HCT116 (cell line): Measurements from ENCODE around the gene LCN2. TPM values are rescaled to one million over a fixed set of nuclear protein-coding genes. Genes with fewer than 3 reads are reported as not detected.
A peak's percentile ranks its signal among the peaks of the same experiment; 100 is the strongest.

ENCODE experiments used
- ATAC-seq: fragments of 200-7000 bp; cut with Tn5 transposase; 2 replicates; pipeline ENCODE4 v1.9.1; 2020; ENCODE audit warnings: mild to moderate bottlenecking, moderate library complexity
- BruUV-seq: library from RNA; stranded (reverse); fragments of 400-500 nt; replicated peaks from 2 replicates; lab custom pipeline; 2021; lab: Mats Ljungman, UMichigan
- CTCF ChIA-PET: fragments of 300-600 bp; sonication (Branson Sonifier 250); formaldehyde crosslinking; loops from one replicate; lab custom pipeline; 2021; ENCODE audit warnings: antibody characterized with exemption; lab: Charles Lee
- POLR2A ChIA-PET: fragments of 300-600, 350-600 bp; sonication (Branson Sonifier 250); formaldehyde crosslinking; loops from one replicate; lab custom pipeline; 2021; ENCODE audit warnings: antibody characterized with exemption; lab: Charles Lee
- RAD21 ChIA-PET, 2 experiments: fragments of 300-600 bp; sonication (Branson Sonifier 250); formaldehyde crosslinking; loops; one replicate each; lab custom pipeline; 2023; ENCODE audit warnings: low total read pairs in 2 of 2; ENCODE audit not compliant: uncharacterized antibody in 2 of 2, unreplicated experiment in 2 of 2, low non-redundant PET in 1 of 2; lab: Charles Lee
- DNase-seq: peaks from one replicate; pipeline ENCODE4 v3.0.0-alpha.2; 2010; ENCODE audit warnings: low read depth, low spot score
- H2AFZ ChIP-seq: fragments of 200-600 bp; shearing (Covaris generic), sonication (generic); 2 replicates; pipeline ENCODE4 v1.6.1; 2017; ENCODE audit warnings: low read depth, mixed run types, mixed read lengths, antibody characterized with exemption, low read length; ENCODE audit not compliant: poor library complexity, severe bottlenecking
- H3K27ac ChIP-seq: 2 replicates; pipeline ENCODE4 v1.5.1; 2012; ENCODE audit warnings: low read depth, low read length
- H3K27me3 ChIP-seq: fragments of 200-600 bp; sonication (generic); 2 replicates; pipeline ENCODE4 v1.6.1; 2016; ENCODE audit warnings: mixed run types, low read length, mixed read lengths; ENCODE audit not compliant: insufficient read depth
- H3K36me3 ChIP-seq, 2 experiments: fragments of 200-500 bp in 1 of 2; fragments of 200-600 bp in 1 of 2; sonication (Bioruptor generic) in 1 of 2; sonication (generic) in 1 of 2; 2 replicates each; pipeline versions ENCODE4 v1.5.1 to v1.6.1; 2014 to 2016; ENCODE audit warnings: low read length in 2 of 2, inconsistent platforms in 1 of 2, mixed read lengths in 1 of 2, mixed run types in 1 of 2; ENCODE audit not compliant: insufficient read depth in 2 of 2, control insufficient read depth in 1 of 2
- H3K4me1 ChIP-seq, 2 experiments: fragments of 200-600 bp in 1 of 2; sonication (generic) in 1 of 2; 2 replicates each; pipeline versions ENCODE4 v1.5.1 to v1.6.1; 2012 to 2017; ENCODE audit warnings: low read length in 2 of 2, inconsistent platforms in 1 of 2, mild to moderate bottlenecking in 1 of 2, mixed read lengths in 1 of 2, mixed run types in 1 of 2, moderate library complexity in 1 of 2; ENCODE audit not compliant: insufficient read depth in 2 of 2, control insufficient read depth in 1 of 2
- H3K4me2 ChIP-seq: fragments of 200-600 bp; sonication (generic); 2 replicates; pipeline ENCODE4 v1.6.1; 2017; ENCODE audit warnings: mixed run types, low read length, mixed read lengths
- H3K4me3 ChIP-seq, 2 experiments: fragments of 200-600 bp in 1 of 2; sonication (generic) in 1 of 2; replicated peaks in 1 of 2; 2 replicates each; pipeline ENCODE4 v1.5.1; 2011 to 2016; ENCODE audit warnings: low read length in 2 of 2, control low read depth in 1 of 2, low read depth in 1 of 2, mild to moderate bottlenecking in 1 of 2, mixed read lengths in 1 of 2, mixed run types in 1 of 2
- H3K79me2 ChIP-seq: fragments of 200-600 bp; sonication (generic); 2 replicates; pipeline ENCODE4 v1.6.1; 2017; ENCODE audit warnings: mild to moderate bottlenecking, mixed run types, low read length, moderate library complexity, mixed read lengths; ENCODE audit not compliant: insufficient read depth
- H3K9ac ChIP-seq: fragments of 200-600 bp; sonication (generic); 2 replicates; pipeline ENCODE4 v1.6.1; 2016; ENCODE audit warnings: low read length, mixed read lengths
- H3K9me2 ChIP-seq: fragments of 200-600 bp; sonication (generic), shearing (Covaris generic); 2 replicates; pipeline ENCODE4 v1.6.1; 2017; ENCODE audit warnings: mixed run types, mild to moderate bottlenecking, moderate library complexity; ENCODE audit not compliant: insufficient read depth
- H3K9me3 ChIP-seq, 2 experiments: fragments of 200-500 bp in 1 of 2; fragments of 200-600 bp in 1 of 2; sonication (Bioruptor generic) in 1 of 2; sonication (generic) in 1 of 2; 2 replicates each; pipeline ENCODE4 v1.6.1; 2014 to 2017; ENCODE audit warnings: low read length in 2 of 2, mixed read lengths in 2 of 2, inconsistent platforms in 1 of 2, low read depth in 1 of 2, mild to moderate bottlenecking in 1 of 2, mixed run types in 1 of 2, moderate library complexity in 1 of 2; ENCODE audit not compliant: control insufficient read depth in 1 of 2, insufficient read depth in 1 of 2
- H4K20me1 ChIP-seq: fragments of 200-600 bp; sonication (generic), shearing (Covaris generic); 2 replicates; pipeline ENCODE4 v1.6.1; 2017; ENCODE audit warnings: mixed run types, mild to moderate bottlenecking, moderate library complexity; ENCODE audit not compliant: insufficient read depth
- CBX3 ChIP-seq: IDR thresholded peaks from 2 replicates; pipeline ENCODE4 v1.6.1; 2012; ENCODE audit warnings: low read depth
- CEBPB ChIP-seq: IDR thresholded peaks from 2 replicates; pipeline ENCODE4 v1.6.1; 2012; ENCODE audit warnings: low read depth
- EGR1 ChIP-seq: IDR thresholded peaks from 2 replicates; pipeline ENCODE4 v1.6.1; 2012; ENCODE audit warnings: low read depth
- EZH2 ChIP-seq: fragments of 200-600 bp; sonication (generic); IDR thresholded peaks from 2 replicates; pipeline ENCODE4 v1.6.1; 2017; ENCODE audit warnings: antibody characterized with exemption, mixed run types
- EZH2phosphoT487 ChIP-seq: fragments of 200-600 bp; IDR thresholded peaks from 2 replicates; pipeline ENCODE4 v1.6.1; 2018; ENCODE audit warnings: antibody characterized with exemption, borderline replicate concordance
- FOSL1 ChIP-seq: IDR thresholded peaks from 2 replicates; pipeline ENCODE4 v1.6.1; 2012; ENCODE audit warnings: low read depth
- JUND ChIP-seq: IDR thresholded peaks from 2 replicates; pipeline ENCODE4 v1.6.1; 2012
- POLR2AphosphoS5 ChIP-seq: IDR thresholded peaks from 2 replicates; pipeline ENCODE4 v1.6.1; 2011; ENCODE audit warnings: mild to moderate bottlenecking, low read depth, low read length, moderate library complexity
- RAD21 ChIP-seq: IDR thresholded peaks from 2 replicates; pipeline ENCODE4 v1.6.1; 2012; ENCODE audit warnings: low read depth, mild to moderate bottlenecking
- SIN3A ChIP-seq: IDR thresholded peaks from 2 replicates; pipeline ENCODE4 v1.6.1; 2012; ENCODE audit warnings: low read depth
- SP1 ChIP-seq: IDR thresholded peaks from 2 replicates; pipeline ENCODE4 v1.6.1; 2012; ENCODE audit warnings: low read depth
- TCF7L2 ChIP-seq: IDR thresholded peaks from 2 replicates; pipeline ENCODE4 v1.7.0; 2011; ENCODE audit warnings: borderline replicate concordance, inconsistent platforms; ENCODE audit not compliant: insufficient read depth, insufficient read length; ENCODE audit errors: extremely low read depth
- ZFX ChIP-seq: fragments of 450-650 bp; IDR thresholded peaks from 2 replicates; pipeline ENCODE4 v1.6.1; 2017
- ZNF274 ChIP-seq: fragments of 200-500 bp; sonication (Bioruptor generic); IDR thresholded peaks from 2 replicates; pipeline ENCODE4 v1.6.1; 2014; ENCODE audit warnings: mild to moderate bottlenecking, low read depth, low read length, inconsistent platforms
- intact Hi-C: fragments of 100-400 bp; cut with micrococcal nuclease; formaldehyde crosslinking; loops from 2 replicates; pipeline ENCODE4 v1.10.0; 2022
- total RNA-seq: library from RNA; stranded (reverse); gene quantifications from one replicate; pipeline ENCODE4 v1.2.1, GENCODE V29; 2021; ENCODE audit not compliant: unreplicated experiment
- TF ChIP-seq, protein P1 (sequence below): IDR thresholded peaks from 2 replicates; pipeline ENCODE4 v1.6.1; 2012; ENCODE audit warnings: low read depth
- TF ChIP-seq, protein P2 (sequence below): IDR thresholded peaks from 2 replicates; pipeline ENCODE4 v1.6.1; 2011; ENCODE audit warnings: mild to moderate bottlenecking, low read length, moderate library complexity; ENCODE audit not compliant: insufficient replicate concordance; ENCODE audit errors: extremely low read depth
- TF ChIP-seq, protein P3 (sequence below): IDR thresholded peaks from 2 replicates; pipeline ENCODE4 v1.6.1; 2012

Gene LCN2
- total RNA-seq, 1 experiment from 2014 or later: 9.2 TPM

DNA sequence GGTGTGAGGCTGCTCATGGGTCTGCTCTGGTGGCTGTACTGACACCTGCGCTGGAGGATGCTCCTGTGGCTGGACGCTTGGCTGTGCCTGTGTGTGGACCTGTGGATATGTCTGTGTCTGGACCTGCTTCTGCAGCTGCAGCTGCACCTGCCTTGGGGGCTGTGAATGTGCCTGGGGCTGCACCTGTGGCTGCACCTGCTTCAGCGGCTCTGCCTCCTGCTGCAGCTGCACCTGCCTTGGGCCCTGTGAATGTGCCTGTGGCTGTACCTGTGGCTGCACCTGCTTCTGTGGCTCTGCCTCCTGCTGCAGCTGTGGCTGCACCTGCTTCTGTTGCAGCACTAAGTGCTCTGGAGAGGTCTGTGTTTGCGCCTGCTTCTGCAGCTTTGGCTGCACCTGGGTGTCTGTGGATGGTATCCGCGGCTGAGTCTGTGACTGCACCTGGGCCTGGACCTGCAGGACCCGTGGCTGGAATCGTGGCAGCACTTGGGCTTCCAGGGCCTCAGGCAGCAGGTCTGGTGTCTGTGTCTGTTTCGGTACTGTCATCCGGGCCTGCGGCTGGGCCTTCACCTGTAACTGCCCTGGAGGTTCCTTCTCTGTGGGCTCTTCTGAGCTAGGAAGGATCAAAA, 29.7 kb downstream of the LCN2 start:
- ATAC-seq (no peak), DNase-seq (no peak)
- Histone ChIP-seq H3K79me2 (no peaks in the 10 kb centered on the region; the same call in 1 of the 2 replicates), H3K27me3 (no peaks in the 10 kb centered on the region), H2AFZ (no peak overlapping the region), H3K9me3 (no peaks in the 10 kb centered on the region; a peak in 1 of 4 replicates), H3K9me2 (no peaks in the 10 kb centered on the region), H3K9ac (no peak overlapping the region), H3K4me2 (no peak overlapping the region), H3K27ac (no peak overlapping the region)
- TSS peak; percentile 37 for BruUV-seq
- intact Hi-C loops: no loop called here
- ChIA-PET POLR2A (no interaction called here), RAD21 (no interaction called here), CTCF (interaction anchor here (0.8 to 1.0 kb wide), 2 partner anchors 12 to 54 kb away, joined by 3 read pairs; no protein-coding TSS in a partner anchor)
- TF ChIP-seq RAD21: no peak
- no peak for TF ChIP-seq POLR2AphosphoS5
- TF ChIP-seq, protein P1, sequence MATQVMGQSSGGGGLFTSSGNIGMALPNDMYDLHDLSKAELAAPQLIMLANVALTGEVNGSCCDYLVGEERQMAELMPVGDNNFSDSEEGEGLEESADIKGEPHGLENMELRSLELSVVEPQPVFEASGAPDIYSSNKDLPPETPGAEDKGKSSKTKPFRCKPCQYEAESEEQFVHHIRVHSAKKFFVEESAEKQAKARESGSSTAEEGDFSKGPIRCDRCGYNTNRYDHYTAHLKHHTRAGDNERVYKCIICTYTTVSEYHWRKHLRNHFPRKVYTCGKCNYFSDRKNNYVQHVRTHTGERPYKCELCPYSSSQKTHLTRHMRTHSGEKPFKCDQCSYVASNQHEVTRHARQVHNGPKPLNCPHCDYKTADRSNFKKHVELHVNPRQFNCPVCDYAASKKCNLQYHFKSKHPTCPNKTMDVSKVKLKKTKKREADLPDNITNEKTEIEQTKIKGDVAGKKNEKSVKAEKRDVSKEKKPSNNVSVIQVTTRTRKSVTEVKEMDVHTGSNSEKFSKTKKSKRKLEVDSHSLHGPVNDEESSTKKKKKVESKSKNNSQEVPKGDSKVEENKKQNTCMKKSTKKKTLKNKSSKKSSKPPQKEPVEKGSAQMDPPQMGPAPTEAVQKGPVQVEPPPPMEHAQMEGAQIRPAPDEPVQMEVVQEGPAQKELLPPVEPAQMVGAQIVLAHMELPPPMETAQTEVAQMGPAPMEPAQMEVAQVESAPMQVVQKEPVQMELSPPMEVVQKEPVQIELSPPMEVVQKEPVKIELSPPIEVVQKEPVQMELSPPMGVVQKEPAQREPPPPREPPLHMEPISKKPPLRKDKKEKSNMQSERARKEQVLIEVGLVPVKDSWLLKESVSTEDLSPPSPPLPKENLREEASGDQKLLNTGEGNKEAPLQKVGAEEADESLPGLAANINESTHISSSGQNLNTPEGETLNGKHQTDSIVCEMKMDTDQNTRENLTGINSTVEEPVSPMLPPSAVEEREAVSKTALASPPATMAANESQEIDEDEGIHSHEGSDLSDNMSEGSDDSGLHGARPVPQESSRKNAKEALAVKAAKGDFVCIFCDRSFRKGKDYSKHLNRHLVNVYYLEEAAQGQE: no peak
- TF ChIP-seq EZH2: no peak
- TF ChIP-seq ZNF274: no peak
- TF ChIP-seq, protein P2, sequence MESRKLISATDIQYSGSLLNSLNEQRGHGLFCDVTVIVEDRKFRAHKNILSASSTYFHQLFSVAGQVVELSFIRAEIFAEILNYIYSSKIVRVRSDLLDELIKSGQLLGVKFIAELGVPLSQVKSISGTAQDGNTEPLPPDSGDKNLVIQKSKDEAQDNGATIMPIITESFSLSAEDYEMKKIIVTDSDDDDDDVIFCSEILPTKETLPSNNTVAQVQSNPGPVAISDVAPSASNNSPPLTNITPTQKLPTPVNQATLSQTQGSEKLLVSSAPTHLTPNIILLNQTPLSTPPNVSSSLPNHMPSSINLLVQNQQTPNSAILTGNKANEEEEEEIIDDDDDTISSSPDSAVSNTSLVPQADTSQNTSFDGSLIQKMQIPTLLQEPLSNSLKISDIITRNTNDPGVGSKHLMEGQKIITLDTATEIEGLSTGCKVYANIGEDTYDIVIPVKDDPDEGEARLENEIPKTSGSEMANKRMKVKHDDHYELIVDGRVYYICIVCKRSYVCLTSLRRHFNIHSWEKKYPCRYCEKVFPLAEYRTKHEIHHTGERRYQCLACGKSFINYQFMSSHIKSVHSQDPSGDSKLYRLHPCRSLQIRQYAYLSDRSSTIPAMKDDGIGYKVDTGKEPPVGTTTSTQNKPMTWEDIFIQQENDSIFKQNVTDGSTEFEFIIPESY: no peak
- no peak for TF ChIP-seq ZFX
- no peak for TF ChIP-seq SP1
- no peak for TF ChIP-seq FOSL1
- no peak for TF ChIP-seq SIN3A
- TF ChIP-seq, protein P3, sequence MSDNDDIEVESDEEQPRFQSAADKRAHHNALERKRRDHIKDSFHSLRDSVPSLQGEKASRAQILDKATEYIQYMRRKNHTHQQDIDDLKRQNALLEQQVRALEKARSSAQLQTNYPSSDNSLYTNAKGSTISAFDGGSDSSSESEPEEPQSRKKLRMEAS: no peak
- TF ChIP-seq JUND: no peak
- TF ChIP-seq TCF7L2: no peak
- no peak for TF ChIP-seq EZH2phosphoT487
- no peak for TF ChIP-seq EGR1
- TF ChIP-seq CEBPB: no peak
- no peak for TF ChIP-seq CBX3
- TF ChIP-seq, all 23 proteins: peak for 0
- Histone ChIP-seq H4K20me1 (no peaks in the 10 kb centered on the region), H3K36me3 (peaks cover 24 to 51% of the 10 kb centered on the region in 2 experiments), H3K4me1 (no peaks in the 10 kb centered on the region), H3K4me3 (no peak overlapping the region)
